K562 (cell line): Measurements from ENCODE around the gene NPR1. TPM values are rescaled to one million over a fixed set of nuclear protein-coding genes. Genes with fewer than 3 reads are reported as not detected.

Experiments used
- ARID4B ChIP-seq: sonication (generic); formaldehyde crosslinking; IDR thresholded peaks from 2 replicates; pipeline ENCODE4 v1.8.0; 2022; ENCODE audit warnings: mild to moderate bottlenecking, missing genetic modification reagents
- ARNT ChIP-seq, 2 experiments: fragments of 450-650 bp; IDR thresholded peaks; 2 replicates each; pipeline ENCODE4 v1.6.1; 2016; ENCODE audit warnings: mild to moderate bottlenecking in 1 of 2
- NCOR1 ChIP-seq: fragments of 450-650 bp; IDR thresholded peaks from 2 replicates; pipeline ENCODE4 v1.6.1; 2016; ENCODE audit warnings: mild to moderate bottlenecking, moderate library complexity
- POLR2B ChIP-seq: fragments of 450-650 bp; IDR thresholded peaks from 2 replicates; pipeline ENCODE4 v1.6.1; 2018; ENCODE audit warnings: low read depth; ENCODE audit not compliant: partially characterized antibody
- POLR3A ChIP-seq: IDR thresholded peaks from 2 replicates; pipeline ENCODE4 v1.6.1; 2011; ENCODE audit warnings: borderline replicate concordance, mild to moderate bottlenecking, moderate library complexity; ENCODE audit not compliant: insufficient read length, insufficient read depth; ENCODE audit errors: extremely low read depth
- SMARCA4 ChIP-seq: fragments of 450-650 bp; IDR thresholded peaks from 2 replicates; pipeline ENCODE4 v1.6.1; 2016
- SREBF2 ChIP-seq: sonication (generic); formaldehyde crosslinking; IDR thresholded peaks from 2 replicates; pipeline ENCODE4 v1.4.0; 2020; ENCODE audit warnings: mild to moderate bottlenecking, missing genetic modification reagents
- TAF15 ChIP-seq: fragments of 200-400 bp; formaldehyde crosslinking; IDR thresholded peaks from 2 replicates; pipeline ENCODE4 v1.6.1; 2017; ENCODE audit warnings: mild to moderate bottlenecking, low read depth, low read length, moderate library complexity
- UBTF ChIP-seq, 2 experiments: IDR thresholded peaks; 2 replicates each; pipeline ENCODE4 v1.6.1; 2012; ENCODE audit warnings: improper control_type of control experiment in 2 of 2, low read depth in 2 of 2, low read length in 2 of 2, borderline replicate concordance in 1 of 2
- ZBTB2 ChIP-seq: fragments of 450-650 bp; IDR thresholded peaks from 2 replicates; pipeline ENCODE4 v1.6.1; 2016; ENCODE audit warnings: antibody characterized with exemption
- ZC3H4 ChIP-seq: sonication (generic); formaldehyde crosslinking; IDR thresholded peaks from 2 replicates; pipeline ENCODE4 v1.9.0; 2021; ENCODE audit warnings: missing genetic modification reagents, borderline replicate concordance
- polyA plus RNA-seq, 8 experiments: library from polyadenylated mRNA; depleted of rRNA in 4 of 8; stranded (reverse) in 5 of 8; unstranded in 3 of 8; fragments of >200 nt; fragmentation: Nextera tagmentation in 2 of 8; fragmentation: Illumina TruSeq in 1 of 8; extraction: Ambion mirVana in 2 of 8; extraction: Trizol in 1 of 8; gene quantifications; 2 replicates each; pipeline versions ENCODE4 v1.2.1 to v1.2.3, GENCODE V29; 2011 to 2014; ENCODE audit warnings: inconsistent platforms in 1 of 8, missing spikeins in 1 of 8
- total RNA-seq, 7 experiments: library from RNA; depleted of rRNA in 6 of 7; stranded (reverse); fragments of >200 nt in 6 of 7; fragmentation: Illumina TruSeq in 2 of 7; extraction: Trizol in 2 of 7; gene quantifications; 2 replicates each; pipeline versions ENCODE4 v1.2.1 to v1.2.3, GENCODE V29; 2011 to 2021; ENCODE audit warnings: low replicate concordance in 1 of 7
- TF ChIP-seq, protein P1 (sequence below), 3 experiments: fragments of 200-800 bp in 1 of 3; sonication (Bioruptor generic) in 1 of 3; sonication (generic) in 1 of 3; formaldehyde crosslinking in 1 of 3; IDR thresholded peaks; 2 replicates each; pipeline versions ENCODE4 v1.6.1 to v1.8.0; 2016 to 2022; ENCODE audit warnings: mild to moderate bottlenecking in 2 of 3, missing compliant biosample characterization in 2 of 3, missing genetic modification characterization in 2 of 3, missing genetic modification reagents in 1 of 3
- TF ChIP-seq, protein P2 (sequence below): fragments of 450-650 bp; conservative IDR thresholded peaks from 2 replicates; pipeline ENCODE4 v1.6.1; 2016; ENCODE audit warnings: missing genetic modification characterization, low read depth, mild to moderate bottlenecking, control low read depth, missing compliant biosample characterization

The NPR1 gene
- total and polyA plus RNA-seq, 9 of the 15 experiments (the other 6 are each of a cell fraction or from before 2014, with no cell fraction given) = 0.05 to 0.16 (median 0.06) TPM; not detected in 6

DNA sequence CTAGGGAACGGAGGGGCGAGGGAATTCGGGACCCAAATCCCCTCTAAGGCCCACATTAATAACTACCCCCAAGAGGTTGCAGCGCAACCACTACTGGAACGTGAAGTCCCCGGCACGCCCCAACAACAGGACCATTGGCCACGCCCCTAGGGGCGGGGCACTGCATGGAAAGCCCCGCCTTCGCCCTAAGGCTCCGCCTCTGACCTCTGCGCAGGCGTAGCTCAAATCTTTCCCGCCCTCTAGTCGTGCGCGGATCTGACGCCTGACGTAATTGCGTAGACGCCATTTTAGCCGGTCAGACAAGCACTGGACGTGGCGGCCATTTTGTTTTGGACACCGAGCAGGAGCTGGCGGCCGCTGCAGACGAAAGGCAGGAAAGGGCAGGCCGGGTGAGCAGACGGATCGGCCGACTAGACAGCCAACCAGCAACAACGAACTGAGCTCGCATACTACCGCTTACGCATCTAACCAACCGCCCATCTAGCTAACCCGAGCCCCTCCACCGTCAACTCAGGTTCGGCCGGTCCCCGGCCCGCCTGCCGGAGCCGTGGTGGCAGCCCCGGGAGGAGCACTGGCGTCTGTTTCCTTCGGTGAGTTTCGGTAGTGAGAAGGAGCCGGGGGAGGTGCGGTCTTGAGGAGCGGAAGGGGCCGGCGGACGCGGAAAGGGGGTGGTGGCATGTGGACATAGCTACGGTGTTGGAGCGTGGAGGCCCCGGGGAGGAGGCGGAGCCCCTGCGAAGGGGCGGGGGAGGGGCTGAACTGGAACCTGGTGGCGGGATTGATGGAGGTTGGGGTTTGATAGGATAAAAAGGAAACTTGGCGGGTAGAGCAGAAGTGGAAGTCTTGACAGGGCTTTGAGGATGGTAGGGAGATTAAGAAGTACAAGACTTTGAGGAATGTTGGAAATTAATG, 44.5 kb upstream of the NPR1 start, which contains the start of gene CHTOP (continued):
- TF ChIP-seq, protein P1, sequence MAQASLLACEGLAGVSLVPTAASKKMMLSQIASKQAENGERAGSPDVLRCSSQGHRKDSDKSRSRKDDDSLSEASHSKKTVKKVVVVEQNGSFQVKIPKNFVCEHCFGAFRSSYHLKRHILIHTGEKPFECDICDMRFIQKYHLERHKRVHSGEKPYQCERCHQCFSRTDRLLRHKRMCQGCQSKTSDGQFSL (CRISPR knock-in tag; IDR thresholded peaks at IDR 0.05) = peak; percentile 67; the same call in 1 of the 2 replicates
- TF ChIP-seq, protein P1 (tag; IDR thresholded peaks at IDR 0.05) = no peak
- TF ChIP-seq ZBTB2 (peak; percentile 98), ARID4B (peak; percentile 83), POLR2B (peak; percentile 95), ZC3H4 (CRISPR knock-in tag) (no peak), UBTF (IDR thresholded peaks at IDR 0.05; ENCODE audit: borderline replicate concordance in 1 of 2, low read depth in 2 of 2, low read length in 2 of 2) (0 out of 4 replicates have a peak, but pooled peaks have one; percentile 33 to 57), SMARCA4 (0 out of 2 replicates have a peak, but pooled peaks have one; percentile 14), ARNT (IDR thresholded peaks at IDR 0.05) (0 out of 4 replicates have a peak, but pooled peaks of 1 of the 2 experiments have one; percentile 51), POLR3A (no peak), TAF15 (no peak), SREBF2 (no peak), NCOR1 (peak; percentile 53)
- TF ChIP-seq, protein P2, sequence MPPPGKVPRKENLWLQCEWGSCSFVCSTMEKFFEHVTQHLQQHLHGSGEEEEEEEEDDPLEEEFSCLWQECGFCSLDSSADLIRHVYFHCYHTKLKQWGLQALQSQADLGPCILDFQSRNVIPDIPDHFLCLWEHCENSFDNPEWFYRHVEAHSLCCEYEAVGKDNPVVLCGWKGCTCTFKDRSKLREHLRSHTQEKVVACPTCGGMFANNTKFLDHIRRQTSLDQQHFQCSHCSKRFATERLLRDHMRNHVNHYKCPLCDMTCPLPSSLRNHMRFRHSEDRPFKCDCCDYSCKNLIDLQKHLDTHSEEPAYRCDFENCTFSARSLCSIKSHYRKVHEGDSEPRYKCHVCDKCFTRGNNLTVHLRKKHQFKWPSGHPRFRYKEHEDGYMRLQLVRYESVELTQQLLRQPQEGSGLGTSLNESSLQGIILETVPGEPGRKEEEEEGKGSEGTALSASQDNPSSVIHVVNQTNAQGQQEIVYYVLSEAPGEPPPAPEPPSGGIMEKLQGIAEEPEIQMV (tag) = peak; percentile 67
